ENCODE measurements around the gene GSN. TPM values are rescaled to one million over a fixed set of nuclear protein-coding genes. Genes with fewer than 3 reads are reported as not detected.

The GSN gene
- total RNA-seq, 2 experiments from 2014 or later: 2.6 to 2.9 TPM

Other genes with a start within 250 kb of the GSN start
- gene C5, start 217.9 kb upstream of the GSN start, total RNA-seq: 1 to 10 TPM; 2.5 to 2.7 TPM
- gene CNTRL, start 193.2 kb upstream of the GSN start, total RNA-seq: 10 to 100 TPM; 60.0 to 65.1 TPM
- 10 to 100 TPM; 58.2 to 58.5 TPM for gene RAB14, start 66.3 kb upstream of the GSN start, total RNA-seq
- gene STOM, start 102.1 kb downstream of the GSN start, total RNA-seq: 10 to 100 TPM; 49.8 to 51.9 TPM
- not detected for gene GGTA1, start 231.7 kb downstream of the GSN start, total RNA-seq